Measurements from ENCODE around the gene FRG1.

- no peak for TF ChIP-seq MAX (IDR thresholded peaks at IDR 0.05)
- TF ChIP-seq CREB1 (IDR thresholded peaks at IDR 0.05; ENCODE audit: low read depth): no peak
Observed at GRCh38 chr4:189988877-189989431, 48.3 kb downstream of the FRG1 start.
